Neutrophil (primary cell): ENCODE data around the gene ABCB11.

ENCODE experiments used
- H3K27ac ChIP-seq: fragments of 200-600 bp; sonication (generic); 2 replicates; pipeline ENCODE4 v1.5.1; 2016; ENCODE audit warnings: mild to moderate bottlenecking, moderate library complexity
- H3K27me3 ChIP-seq: fragments of 200-600 bp; sonication (generic); 2 replicates; pipeline ENCODE4 v1.6.0; 2016; ENCODE audit warnings: mild to moderate bottlenecking
- H3K36me3 ChIP-seq: fragments of 200-600 bp; sonication (generic); 2 replicates; pipeline ENCODE4 v1.5.1; 2017
- H3K4me1 ChIP-seq, 2 experiments: fragments of 200-600 bp in 1 of 2; sonication (generic) in 1 of 2; 1 replicate in 1 of 2; 2 replicates in 1 of 2; pipeline versions ENCODE4 v1.5.1 to v1.6.1; 2013 to 2016; ENCODE audit warnings: low read depth in 1 of 2, low read length in 1 of 2, mild to moderate bottlenecking in 1 of 2, moderate library complexity in 1 of 2; ENCODE audit not compliant: control insufficient read depth in 1 of 2, insufficient read depth in 1 of 2
- H3K4me3 ChIP-seq, 2 experiments: fragments of 200-600 bp in 1 of 2; sonication (generic) in 1 of 2; 1 replicate in 1 of 2; 2 replicates in 1 of 2; pipeline ENCODE4 v1.5.1; 2013 to 2016; ENCODE audit warnings: low read depth in 1 of 2, low read length in 1 of 2, mild to moderate bottlenecking in 1 of 2, moderate library complexity in 1 of 2
- H3K9me3 ChIP-seq: fragments of 200-600 bp; sonication (generic); 2 replicates; pipeline ENCODE4 v1.5.1; 2016
- TF ChIP-seq, protein P1 (sequence below): fragments of 200-600 bp; sonication (generic); IDR thresholded peaks from 2 replicates; pipeline ENCODE4 v1.5.1; 2016; ENCODE audit warnings: antibody characterized with exemption

The ABCB11 gene

DNA sequence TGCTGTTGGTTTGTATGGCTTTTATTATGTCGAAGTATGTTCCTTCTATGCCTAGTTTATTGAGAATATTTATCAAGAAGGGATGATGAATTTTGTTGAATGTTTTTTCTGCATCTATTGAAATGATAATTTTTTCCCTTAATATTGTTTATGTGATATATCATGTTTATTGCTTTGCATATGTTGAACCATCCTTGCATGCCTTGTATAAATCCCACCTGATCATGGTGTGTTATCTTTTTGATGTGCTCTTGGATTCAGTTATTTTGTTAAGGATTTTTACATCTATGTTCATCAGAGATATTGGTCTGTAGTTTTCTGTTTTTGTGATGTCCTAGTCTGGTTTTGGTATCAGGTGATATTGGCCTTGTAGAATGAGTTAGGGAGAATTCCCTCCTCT, 79.3 kb downstream of the ABCB11 start:
- TF ChIP-seq, protein P1, sequence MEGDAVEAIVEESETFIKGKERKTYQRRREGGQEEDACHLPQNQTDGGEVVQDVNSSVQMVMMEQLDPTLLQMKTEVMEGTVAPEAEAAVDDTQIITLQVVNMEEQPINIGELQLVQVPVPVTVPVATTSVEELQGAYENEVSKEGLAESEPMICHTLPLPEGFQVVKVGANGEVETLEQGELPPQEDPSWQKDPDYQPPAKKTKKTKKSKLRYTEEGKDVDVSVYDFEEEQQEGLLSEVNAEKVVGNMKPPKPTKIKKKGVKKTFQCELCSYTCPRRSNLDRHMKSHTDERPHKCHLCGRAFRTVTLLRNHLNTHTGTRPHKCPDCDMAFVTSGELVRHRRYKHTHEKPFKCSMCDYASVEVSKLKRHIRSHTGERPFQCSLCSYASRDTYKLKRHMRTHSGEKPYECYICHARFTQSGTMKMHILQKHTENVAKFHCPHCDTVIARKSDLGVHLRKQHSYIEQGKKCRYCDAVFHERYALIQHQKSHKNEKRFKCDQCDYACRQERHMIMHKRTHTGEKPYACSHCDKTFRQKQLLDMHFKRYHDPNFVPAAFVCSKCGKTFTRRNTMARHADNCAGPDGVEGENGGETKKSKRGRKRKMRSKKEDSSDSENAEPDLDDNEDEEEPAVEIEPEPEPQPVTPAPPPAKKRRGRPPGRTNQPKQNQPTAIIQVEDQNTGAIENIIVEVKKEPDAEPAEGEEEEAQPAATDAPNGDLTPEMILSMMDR: no peak
- Histone ChIP-seq H3K9me3 (no peaks in the 10 kb centered on the region), H3K27me3 (no peaks in the 10 kb centered on the region), H3K4me3 (no peak overlapping the region), H3K36me3 (no peaks in the 10 kb centered on the region), H3K4me1 (no peaks in the 10 kb centered on the region), H3K27ac (no peak overlapping the region)

DNA sequence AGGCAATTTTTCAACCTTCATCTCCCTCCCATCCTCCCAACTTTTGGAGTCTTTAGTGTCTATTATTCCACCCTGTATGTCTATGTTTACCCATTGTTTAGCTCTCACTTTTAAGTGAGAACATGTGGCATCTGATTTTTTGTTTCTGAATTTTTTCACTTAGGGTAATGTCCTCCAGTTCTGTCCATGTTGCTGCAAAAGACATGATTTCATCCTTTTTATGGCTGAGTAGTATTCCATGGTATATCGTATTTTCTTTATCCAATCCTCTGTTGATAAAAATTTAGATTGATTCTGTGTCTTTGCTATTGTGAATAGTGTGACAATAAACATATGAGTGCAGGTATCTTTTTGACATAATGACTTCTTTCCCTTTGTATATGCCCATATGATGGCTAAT, 81.8 kb downstream of the ABCB11 start:
- Histone ChIP-seq H3K4me3 (no peak overlapping the region), H3K27me3 (no peaks in the 10 kb centered on the region), H3K4me1 (no peaks in the 10 kb centered on the region), H3K27ac (no peak overlapping the region), H3K36me3 (no peaks in the 10 kb centered on the region), H3K9me3 (no peaks in the 10 kb centered on the region)
- TF ChIP-seq, protein P1: no peak

DNA sequence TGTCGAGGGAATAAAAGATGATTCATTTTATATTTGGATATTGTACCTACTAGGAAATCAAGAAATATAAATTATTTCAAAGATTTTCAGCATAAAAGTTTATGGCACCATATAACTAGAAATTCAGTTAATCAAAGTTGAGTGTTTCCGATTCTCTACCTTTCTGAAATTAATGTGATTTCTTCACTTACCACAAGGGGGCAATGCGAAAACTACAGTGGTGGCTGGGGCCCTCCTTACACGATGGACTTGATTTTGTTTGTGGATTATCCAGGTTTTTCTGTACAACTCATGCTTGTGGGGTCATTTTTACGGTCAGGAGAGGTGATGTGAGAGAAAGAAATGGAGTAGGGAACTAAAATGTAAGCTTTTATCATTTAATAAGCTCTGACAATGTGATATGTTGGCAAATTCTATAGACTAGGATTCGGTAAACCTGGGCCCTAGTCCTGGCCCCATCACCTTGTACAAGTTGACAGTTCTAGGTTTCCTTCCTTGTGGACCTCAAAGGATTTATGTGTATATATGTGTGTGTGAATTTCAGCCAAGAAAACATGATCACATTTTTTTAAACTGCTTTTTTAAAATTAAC, 82.4 kb downstream of the ABCB11 start:
- TF ChIP-seq, protein P1: peak; percentile 48
- Histone ChIP-seq H3K4me1 (no peaks in the 10 kb centered on the region), H3K36me3 (no peaks in the 10 kb centered on the region), H3K4me3 (no peak overlapping the region), H3K27me3 (no peaks in the 10 kb centered on the region), H3K9me3 (no peaks in the 10 kb centered on the region), H3K27ac (no peak overlapping the region)

DNA sequence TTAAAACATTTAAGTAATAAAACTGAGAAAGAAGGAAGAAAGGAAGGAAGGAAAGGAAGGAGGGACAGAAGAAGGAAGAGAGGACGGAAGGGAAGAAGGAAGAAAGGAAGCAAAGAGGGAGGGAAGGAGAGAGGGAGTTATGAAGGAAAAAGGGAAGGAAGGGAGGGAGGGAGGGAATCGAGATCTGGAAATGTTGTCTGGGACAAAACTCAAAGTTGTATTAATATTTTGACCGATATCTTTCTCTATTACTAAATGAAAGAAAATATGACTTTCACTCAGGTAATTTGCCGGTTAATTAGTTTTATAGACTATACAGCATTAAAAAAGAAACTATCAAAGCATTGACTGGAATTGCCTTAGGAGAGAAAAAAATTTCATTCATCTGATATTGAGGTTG, 85.6 kb downstream of the ABCB11 start:
- no peaks in the 10 kb centered on the region for H3K36me3 ChIP-seq
- no peaks in the 10 kb centered on the region for H3K4me1 ChIP-seq
- TF ChIP-seq, protein P1: no peak
- H3K4me3 ChIP-seq: no peak overlapping the region
- H3K27ac ChIP-seq: no peak overlapping the region
- no peaks in the 10 kb centered on the region for H3K27me3 ChIP-seq
- no peaks in the 10 kb centered on the region for H3K9me3 ChIP-seq

DNA sequence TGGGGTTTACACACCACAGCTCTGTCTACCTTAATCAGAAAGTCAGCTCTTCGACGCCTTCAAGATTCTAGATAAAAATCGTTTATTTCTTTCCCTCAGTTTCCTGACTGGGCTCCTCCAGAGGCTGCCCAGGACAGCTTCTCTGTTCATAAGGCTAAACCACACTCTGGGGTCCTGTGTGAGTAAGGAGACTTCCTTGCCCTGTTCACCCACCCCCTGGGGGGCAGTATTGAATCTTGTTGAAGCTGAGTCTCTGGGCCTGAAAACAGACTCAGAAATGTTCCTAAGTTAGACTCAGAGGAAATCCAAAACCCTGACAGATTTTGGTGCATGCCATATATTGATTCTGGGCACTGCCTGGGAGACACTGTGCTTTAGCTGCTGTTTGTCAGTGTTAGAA, 87.1 kb downstream of the ABCB11 start:
- Histone ChIP-seq H3K36me3 (no peaks in the 10 kb centered on the region), H3K9me3 (no peaks in the 10 kb centered on the region), H3K27ac (no peak overlapping the region), H3K4me1 (no peaks in the 10 kb centered on the region), H3K4me3 (no peak overlapping the region), H3K27me3 (no peaks in the 10 kb centered on the region)
- TF ChIP-seq, protein P1: no peak

DNA sequence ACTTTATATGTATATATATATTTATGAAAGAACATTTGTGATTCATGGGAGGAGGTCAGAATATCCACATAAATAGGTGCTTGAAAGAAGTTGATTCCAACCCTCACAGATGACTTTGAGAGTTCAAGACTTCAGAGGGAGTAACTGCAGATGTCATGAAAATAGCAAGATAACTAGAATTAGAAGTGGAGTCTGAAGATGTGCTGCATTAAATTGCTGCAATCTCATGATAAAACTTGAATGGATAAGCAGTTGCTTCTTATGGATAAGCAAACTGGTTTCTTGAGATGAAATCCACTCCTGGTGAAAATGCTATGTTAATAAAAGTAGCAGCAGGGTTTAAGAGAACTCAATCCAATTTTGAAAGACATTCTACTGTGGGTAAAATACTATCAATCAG, 89.8 kb downstream of the ABCB11 start:
- H3K36me3 ChIP-seq: no peaks in the 10 kb centered on the region
- H3K27ac ChIP-seq: no peak overlapping the region
- peaks cover under 1% of the 10 kb centered on the region for H3K27me3 ChIP-seq
- TF ChIP-seq, protein P1: no peak
- H3K4me3 ChIP-seq: no peak overlapping the region
- H3K9me3 ChIP-seq: no peaks in the 10 kb centered on the region
- no peaks in the 10 kb centered on the region for H3K4me1 ChIP-seq
